Stimulated activated CD4-positive, alpha-beta T cell treated with anti-CD3 and anti-CD28 coated beads, TNF-alpha, amount 100 ng/mL, for 48 hours (primary cell): Measurements from ENCODE around the gene PIM2.

Experiments
- DNase-seq, 3 donors: peaks; one replicate each; pipeline ENCODE4 v3.0.0-alpha.2; 2020; ENCODE audit warnings: low read depth in 3 of 3

The PIM2 gene

DNA sequence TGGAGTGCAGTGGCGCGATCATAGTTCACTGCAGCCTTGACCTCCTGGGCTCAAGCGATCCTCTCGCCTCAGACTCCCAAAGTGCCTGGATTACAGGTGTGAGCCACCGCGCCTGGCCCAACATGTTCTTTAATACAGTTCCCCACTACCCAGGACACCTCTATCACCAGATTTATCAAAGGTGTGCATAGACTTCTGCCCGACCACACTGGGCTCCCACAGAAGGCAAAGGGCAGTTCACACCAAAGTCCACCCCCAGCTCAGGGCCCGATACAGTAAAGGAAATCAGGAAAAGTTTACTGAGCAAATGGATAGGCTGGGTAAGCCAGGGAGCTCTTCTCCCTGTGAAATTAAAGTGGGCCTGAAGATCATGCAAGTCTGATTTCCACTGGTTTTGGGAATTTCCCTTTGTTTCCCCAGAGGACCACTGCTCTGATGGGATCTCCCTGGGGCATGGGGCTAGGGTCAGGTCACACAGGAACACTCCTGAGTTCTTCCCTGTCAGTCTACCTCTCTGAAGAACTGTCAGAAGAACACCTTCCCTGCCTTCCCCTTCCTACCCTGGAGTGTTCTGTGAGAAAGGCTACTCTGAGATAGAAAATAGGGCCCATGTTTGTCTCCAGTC, 17.7 kb upstream of the PIM2 start:
- no peak for DNase-seq

- DNase-seq = no peak
Measured at GRCh38 chrX:48935301-48935670, 16.5 kb upstream of the PIM2 start.

GRCh38 chrX:48934581-48935300, 15.9 kb upstream of the PIM2 start:
- DNase-seq = no peak

GRCh38 chrX:48933757-48934156, 14.9 kb upstream of the PIM2 start:
- no peak for DNase-seq

DNA sequence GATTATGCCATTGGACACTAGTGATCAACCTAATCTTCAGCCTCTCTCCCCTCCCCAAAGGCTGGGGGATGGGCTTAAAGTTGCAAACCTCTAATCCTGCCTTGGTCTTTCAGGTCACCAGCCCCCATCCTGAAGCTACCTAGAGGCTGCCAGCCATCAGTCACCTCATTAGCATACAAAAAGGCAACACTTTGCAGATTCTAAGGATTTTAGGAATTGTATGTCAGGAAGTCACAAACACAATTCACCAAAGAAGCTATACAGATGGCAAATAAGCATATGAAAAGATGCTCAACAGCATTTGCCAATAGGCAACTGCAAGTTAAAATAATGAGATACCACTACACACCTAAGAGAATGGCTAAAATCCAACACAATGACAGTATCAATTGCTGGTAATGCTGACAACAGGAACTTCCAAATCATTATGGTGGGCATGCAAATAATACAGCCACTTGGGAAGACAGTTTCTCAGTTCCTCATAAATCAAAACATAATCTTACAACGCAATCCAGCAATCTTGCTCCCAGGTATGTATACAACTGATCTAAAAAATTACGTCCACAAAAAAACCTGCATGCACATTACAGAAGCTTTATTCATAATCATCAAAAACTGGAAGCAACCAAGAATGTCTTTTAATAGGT, 9.0 kb upstream of the PIM2 start:
- no peak for DNase-seq

- DNase-seq = no peak
Measured at GRCh38 chrX:48927123-48927522, 8.3 kb upstream of the PIM2 start.

- no peak for DNase-seq
Measured at GRCh38 chrX:48924270-48924669, 5.4 kb upstream of the PIM2 start.

DNA sequence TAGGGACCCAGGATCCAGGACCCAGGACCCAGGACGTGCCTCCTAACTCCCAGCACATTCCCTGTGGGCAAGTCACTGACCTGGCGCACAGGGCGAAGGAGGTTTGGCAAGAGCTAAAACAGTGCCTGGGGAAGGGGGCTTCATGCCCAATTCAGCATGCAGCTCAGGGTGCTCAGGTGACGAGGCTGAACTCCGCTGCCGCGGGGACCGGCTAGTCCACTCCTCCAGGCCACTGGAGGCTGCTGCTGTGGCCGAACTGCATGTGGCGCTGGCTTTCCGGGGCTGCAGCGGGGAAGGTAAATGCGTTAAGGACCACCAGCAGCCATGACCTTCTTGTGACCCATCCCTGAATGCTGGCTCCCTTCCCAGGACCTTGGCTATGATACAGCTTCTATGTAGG, 4.9 kb upstream of the PIM2 start:
- no peak for DNase-seq

GRCh38 chrX:48920718-48921104, 1.9 kb upstream of the PIM2 start:
- no peak for DNase-seq

- DNase-seq = no peak
Measured at GRCh38 chrX:48919947-48920717, 1.3 kb upstream of the PIM2 start.

- peak in 1 of 3 donors; percentile 34 for DNase-seq
Measured at GRCh38 chrX:48919360-48919841, 577 bp upstream of the PIM2 start.

DNA sequence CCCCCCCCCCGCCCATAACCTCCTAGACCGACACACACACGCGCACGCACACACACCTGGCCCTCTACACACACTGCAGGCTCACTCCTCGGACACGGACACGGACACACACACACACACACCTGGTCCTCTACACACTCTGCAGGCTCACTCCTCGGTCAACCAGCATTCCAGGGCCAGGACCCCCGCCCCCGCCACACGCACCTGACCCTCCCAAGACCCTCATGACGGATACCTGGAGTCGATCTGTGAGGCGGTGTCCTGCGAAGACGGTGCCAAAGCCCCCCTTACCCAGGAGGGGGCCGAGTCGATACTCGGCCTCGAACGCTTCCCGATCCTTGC, 552 bp downstream of the PIM2 start:
- no peak for DNase-seq

DNA sequence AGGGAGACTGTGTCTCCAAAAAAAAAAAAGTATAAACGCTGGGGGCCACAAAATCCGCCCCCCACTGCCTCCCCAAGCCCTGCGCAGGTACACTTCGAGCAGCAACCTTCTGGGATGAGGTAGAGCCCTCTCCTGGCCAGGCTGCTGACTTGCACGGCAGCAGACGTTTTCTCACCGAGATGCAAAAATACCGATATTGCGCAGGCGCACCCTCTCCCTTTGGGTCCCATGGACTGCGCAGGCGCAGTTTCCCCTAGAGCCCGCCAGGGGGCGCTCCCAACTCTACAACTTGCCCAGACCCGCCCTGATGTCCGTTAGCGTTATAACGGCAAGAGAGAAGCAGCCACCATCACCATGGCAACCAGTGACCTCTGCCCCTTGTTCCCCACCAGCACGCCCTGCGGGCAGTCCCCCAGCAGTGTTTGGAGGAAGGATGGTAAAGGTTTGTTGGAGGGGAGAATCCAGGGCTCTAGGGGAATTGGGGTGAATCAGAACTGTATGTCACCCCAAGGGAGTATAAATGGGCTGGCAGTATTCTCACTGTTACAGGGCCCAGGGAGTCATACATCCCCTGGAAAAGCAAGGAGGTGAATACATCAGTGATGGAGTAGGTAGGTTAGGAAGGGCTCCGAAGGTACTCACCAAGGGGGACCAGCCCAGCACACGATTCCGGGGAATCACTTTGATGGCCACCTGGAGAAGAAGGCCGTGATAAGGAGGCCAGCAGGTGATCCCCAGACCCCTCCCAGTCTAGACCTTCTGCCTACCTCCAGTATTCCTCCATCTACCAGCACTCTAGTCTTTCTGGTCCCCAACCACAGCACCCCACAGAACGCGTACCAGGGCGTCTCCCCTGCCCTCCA, 1.5 kb downstream of the PIM2 start:
- DNase-seq = peak; percentile 70 to 82 (median 73)

GRCh38 chrX:48914593-48915493, 4.0 kb downstream of the PIM2 start:
- DNase-seq = no peak

DNA sequence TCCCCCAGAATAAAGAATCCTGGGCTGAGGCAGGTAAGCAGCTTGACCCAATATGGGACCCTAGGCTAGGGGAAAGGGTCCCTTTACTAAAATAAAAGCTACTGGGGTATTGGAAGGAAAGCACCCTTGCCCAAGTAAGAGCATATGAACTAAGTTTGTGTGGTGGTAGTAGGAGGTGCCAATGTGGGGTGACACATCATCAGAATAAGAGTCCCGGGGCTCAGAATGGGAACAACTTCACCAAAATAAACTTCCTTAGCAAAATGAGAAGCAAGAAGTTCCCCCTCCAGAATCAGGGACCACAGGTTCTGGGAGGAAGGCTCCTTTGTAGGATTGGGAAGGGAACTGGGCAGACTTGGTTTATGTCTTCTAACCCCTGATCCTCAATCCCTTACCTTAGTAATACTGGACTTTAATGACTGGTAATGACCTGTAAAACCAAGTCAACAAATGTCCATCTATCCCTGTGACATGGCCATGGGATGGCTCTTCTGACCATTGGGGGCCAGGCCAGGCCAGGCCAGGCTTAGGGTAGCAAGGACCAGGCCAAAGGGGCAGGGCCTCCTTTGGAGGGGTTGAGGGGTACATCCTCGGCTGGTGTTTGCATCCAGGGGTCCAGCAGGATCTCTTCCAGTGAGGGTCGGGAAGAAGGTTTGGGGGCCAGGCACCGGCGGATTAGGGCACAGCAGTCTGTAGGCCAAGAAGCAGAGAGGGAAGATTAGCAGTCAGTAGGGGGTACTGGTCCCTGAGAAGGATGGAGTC, 5.0 kb downstream of the PIM2 start:
- DNase-seq = no peak

GRCh38 chrX:48911412-48912182, 7.2 kb downstream of the PIM2 start, which contains the start of gene SLC35A2:
SLC35A2 (minus strand) TSS chrX:48911646; CDS start chrX:48911636, 10 bp downstream.
- DNase-seq = peak; percentile 75 to 81 (median 80)

GRCh38 chrX:48910926-48911411, 7.9 kb downstream of the PIM2 start:
- DNase-seq = no peak

- DNase-seq = no peak
Measured at GRCh38 chrX:48909703-48910294, 9.0 kb downstream of the PIM2 start.
